Stimulated activated naive CD4-positive, alpha-beta T cell (primary cell): ENCODE measurements around the gene PHACTR2.
"Not testable (repeated sequence)": the region's sequence is repeated elsewhere in the genome, so short reads cannot be mapped to it uniquely, and the experiment has no call there.

ENCODE experiments used
- DNase-seq, 6 experiments: peaks; one replicate each; lab custom pipeline; 2025; lab: John Stamatoyannopoulos, UW

The PHACTR2 gene

DNA sequence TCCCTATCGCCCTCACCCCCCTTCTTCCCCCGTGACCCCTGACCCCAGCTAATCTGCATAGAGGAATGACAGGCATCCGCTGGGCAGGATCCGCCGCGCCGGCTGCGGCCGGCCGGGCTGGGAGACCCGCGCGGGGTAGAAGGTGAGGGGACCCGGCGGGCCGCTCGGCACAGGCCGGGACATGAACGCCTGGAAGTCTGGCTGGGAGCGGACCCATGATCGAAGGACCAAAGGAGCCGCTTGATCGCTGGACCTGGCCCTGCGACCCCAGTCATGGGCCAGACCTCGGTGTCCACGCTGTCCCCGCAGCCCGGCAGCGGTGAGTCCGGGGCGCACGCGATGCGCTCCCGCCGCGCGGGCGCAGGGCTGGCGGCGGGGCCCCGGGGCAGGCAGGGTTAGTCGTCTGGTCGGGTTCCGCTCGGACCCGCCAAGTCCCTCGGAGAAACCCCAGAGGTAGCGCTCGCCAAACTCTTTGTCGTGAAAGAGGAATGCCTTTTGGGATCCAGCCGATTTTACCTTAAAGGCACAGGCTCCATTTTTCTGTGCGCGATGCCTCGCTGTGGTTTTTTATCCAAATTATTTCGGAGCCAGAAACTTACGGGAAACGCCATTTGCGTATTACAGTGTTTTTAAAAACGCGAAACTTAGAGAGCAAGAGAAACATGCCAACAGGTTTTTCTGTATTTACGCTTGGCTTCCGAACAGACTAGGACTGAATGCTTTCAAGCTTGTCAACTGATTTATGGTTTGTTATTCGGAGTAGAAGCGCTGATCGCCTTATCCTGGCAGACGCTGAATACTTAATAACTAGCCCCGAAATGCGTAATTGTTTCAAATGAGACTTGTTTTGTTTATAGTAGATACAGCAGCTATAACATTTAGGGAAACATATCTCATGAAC is at the start of gene PHACTR2:
TSS of gene PHACTR2 (plus strand) at position 75 of the 901 bp plus-strand sequence. CDS start at position 274, 199 bp downstream.
- peak; percentile 34 to 61 (median 38) for DNase-seq

DNA sequence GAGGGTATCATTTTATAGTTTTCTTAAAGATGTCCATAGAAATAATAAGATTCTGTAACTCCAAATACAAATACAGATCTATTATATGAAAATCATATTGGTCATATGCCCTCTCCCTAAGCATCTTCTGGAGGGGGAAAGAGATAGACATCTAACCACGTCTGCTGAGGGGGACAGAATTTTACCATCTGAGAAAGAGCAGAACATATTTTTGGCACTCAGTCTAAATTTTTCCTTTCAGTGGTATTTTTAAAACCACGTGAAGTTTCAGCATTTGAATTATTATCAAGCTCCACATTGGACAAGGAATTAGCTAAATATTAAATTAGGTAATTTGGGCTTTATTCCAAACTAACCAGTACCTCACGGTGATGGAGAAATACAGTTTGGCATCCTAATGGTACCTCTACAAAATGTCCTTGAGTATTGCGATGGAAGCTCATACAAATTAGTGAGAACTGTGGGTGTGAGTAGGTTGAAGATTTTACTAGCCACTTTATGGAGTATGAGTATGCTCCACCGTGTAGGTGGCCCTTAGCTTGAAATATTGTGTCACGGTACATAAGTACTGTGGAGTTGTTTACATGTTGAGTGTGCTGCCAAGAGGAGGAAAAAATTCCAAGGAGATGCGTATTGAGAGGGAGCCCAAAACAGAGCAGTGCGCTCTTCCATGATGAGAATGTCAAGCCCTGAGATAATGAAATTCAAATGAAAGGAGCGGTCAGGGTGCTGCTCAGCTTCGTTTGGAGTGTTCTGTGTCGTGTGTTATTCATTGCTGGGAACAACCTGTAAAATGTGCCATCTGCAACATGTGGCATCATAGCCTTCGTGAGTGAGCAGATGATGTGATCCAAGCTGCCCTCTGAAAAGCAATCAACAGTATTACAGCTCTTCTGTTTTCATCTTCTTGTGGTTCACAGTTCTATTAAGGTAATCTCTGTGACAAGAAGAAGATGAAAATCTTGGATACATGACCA is 48.4 kb upstream of the PHACTR2 start:
- DNase-seq, result no peak

DNA sequence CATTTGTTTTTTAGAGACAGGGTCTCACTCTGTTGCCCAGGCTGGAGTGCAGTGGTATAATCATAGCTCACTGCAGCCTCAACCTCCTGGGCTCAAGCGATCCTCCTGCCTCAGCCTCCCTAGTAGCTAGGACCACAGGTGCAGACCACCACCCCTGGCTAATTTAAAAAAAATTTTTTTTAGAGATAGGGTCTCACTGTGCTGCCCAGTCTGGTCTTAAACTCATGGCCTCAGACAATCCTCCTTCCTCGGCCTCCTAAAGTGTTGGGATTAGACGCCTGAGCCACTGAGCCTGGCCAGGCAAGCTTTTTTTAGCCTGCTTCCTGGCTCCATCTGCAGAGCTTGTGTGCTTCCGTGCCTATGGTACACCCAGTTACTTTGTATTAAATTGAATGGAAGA is 46.6 kb upstream of the PHACTR2 start:
- DNase-seq, result not testable (repeated sequence)

DNA sequence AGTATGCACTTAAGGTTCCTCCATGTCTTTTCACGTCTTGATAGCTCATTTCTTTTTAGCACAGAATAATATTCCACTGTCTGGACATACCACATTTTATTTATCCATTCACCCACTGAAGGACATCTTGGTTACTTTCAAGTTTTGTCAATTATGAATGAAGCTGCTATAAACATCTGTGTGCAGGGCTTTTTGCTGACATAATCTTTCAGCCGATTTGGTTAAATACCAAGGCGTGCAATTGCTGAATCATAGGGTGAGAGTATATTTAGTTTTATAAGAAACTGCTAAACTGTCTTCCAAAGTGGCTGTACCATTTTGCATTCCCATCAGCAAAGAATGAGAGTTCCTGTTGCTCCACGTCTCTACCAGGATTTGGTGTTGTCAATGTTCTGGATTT is 44.9 kb upstream of the PHACTR2 start:
- DNase-seq, result no peak

DNA sequence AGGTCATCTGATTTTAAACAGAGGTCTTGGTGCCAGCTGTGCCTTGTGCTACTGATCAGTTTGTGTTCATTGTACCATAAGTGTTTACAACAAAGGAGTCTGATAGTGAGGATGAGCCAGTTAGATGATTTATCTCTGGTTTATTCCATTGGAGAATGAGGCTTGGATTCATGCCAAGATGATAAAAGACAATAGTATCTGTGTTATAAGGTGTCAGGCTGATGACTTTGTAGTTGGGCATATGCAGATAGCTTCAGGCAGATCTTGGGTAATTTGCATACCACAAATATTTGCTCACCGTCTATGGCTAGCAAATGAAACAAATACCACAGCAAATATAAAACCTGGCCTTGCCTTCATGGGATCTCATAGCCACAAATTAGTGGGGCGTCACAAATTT is 43.3 kb upstream of the PHACTR2 start:
- DNase-seq, result no peak

- no peak for DNase-seq
Observed at GRCh38 chr6:143637691-143638090, 40.1 kb upstream of the PHACTR2 start.

DNA sequence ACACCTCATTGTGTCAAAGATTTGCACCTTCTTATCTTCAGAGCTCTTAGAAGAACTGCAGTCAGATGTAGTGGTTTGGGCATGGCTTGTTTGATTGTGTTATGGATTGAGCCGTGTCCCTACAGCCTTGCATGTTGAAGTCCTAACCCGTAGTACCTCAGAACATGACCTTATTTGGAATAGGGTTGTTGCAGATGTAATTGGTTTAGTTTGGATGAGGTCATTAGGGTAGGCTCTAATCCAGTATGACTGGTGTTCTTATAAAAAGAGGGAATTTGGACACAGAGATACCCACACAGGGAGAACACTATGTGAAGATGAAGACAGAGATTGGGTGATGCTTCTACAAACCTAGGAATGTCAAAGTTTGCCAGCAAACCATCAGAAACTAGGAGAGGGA is 35.4 kb upstream of the PHACTR2 start:
- no peak for DNase-seq

- DNase-seq, result no peak
Observed at GRCh38 chr6:143647191-143647590, 30.6 kb upstream of the PHACTR2 start.

DNA sequence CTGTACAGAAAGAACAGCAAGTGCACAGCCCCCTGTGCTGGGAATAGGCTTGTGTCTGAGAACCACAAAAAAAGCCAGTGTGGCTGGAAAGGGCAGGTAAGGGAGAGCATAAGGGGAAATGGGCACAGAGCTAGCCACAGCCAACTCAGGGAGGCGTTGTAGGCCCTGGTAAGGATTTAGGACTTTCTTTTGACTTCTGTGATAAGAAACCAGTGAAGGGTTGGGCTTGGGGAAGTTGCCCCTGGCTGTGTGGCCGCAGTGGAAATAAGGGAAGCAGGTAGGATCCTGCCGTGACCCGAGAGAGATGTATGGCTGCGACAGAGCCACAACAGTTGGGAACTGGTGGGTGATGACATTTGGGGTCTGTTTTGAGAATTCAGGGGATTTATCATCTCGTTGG is 30.0 kb upstream of the PHACTR2 start:
- no peak for DNase-seq

DNA sequence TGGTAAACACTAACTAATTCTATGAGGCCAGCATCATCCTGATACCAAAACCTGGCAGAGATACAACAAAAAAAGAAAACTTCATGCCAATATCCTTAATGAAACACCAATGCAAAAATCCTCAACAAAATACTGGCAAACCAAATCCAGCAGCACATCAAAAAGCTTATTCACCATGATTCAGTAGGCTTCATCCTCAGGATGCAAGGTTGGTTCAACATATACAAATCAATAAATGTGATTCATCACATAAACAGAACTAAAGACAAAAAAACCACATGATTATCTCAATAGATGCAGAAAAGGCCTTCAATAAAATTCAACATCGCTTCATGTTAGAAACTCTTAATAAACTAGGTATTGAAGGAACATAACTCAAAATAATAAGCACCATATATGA is 28.4 kb upstream of the PHACTR2 start:
- not testable (repeated sequence) for DNase-seq

DNA sequence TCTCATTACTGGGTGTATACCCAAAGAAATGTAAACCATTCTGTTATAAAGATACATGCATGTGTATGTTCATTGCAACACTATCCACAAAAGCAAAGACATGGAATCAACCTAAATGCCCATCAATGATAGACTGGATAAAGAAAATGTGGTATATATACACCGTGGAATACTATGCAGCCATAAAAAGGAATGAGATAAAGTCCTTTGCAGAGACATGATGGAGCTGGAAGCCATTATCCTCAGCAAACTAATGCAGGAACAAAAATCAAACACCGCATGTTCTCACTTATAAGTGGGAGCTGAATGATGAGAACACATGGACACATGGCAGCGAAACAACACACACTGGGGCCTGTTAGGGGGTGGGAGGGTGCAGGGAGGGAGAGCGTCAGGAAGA is 26.4 kb upstream of the PHACTR2 start:
- not testable (repeated sequence) for DNase-seq

DNA sequence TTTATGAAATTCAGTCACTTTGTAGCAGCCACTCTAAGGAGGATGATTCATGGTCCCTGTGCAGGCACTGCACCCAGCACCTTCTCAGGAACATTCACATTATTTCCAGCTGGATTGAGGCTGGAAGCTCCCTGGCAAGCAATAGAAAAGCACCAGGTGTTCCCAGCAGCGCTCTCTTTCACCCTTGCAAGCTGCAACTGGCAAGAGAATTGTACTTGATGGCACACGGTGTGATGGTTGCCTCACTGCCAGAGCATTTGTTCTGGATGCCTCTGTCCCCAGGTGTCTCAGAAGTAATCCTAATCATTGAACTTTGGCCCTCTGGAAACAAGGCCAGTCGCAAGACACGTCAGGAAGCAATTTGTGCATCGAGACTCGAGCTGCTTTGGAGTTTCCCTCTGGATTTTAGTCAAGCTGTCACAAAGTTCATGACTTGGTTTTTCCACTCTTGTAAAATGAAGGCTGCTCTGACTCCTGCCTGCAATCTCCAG is 24.9 kb upstream of the PHACTR2 start:
- no peak for DNase-seq

- DNase-seq, result no peak
Observed at GRCh38 chr6:143655541-143655940, 22.2 kb upstream of the PHACTR2 start.

GRCh38 chr6:143656026-143656425 is 21.7 kb upstream of the PHACTR2 start:
- DNase-seq, result no peak

- DNase-seq, result no peak
Observed at GRCh38 chr6:143657809-143658208, 20.0 kb upstream of the PHACTR2 start.

DNA sequence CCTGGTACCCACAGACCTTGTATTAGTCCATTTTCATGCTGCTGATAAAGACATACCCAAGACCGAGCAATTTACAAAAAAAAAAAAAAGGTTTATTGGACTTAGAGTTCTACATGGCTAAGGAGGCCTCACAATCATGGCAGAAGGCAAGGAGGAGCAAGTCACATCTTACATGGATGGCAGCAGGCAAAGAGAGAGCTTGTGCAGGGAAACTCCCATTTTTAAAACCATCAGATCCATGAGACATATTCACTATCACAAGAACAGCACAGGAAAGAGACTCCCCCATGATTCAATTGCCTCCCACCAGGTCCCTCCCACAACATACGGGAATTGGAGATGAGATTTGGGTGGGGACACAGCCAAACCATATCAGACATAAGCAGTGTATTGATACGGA is 17.6 kb upstream of the PHACTR2 start:
- not testable (repeated sequence) for DNase-seq

- DNase-seq, result no peak
Observed at GRCh38 chr6:143664171-143664570, 13.6 kb upstream of the PHACTR2 start.

DNA sequence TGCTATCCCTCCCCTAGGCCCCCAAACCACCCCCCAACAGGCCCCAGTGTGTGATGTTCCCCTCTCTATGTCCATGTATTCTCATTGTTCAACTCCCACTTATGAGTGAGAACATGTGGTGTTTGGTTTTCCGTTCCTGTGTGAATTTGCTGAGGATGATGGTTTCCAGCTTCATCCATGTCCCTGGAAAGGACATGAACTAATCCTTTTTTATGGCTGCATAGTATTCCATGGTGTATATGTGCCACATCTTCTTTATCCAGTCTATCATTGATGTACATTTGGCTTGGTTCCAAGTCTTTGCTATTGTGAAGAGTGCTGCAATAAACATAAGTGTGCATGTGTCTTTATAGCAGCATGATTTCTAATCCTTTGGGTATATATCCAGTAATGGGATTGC is 11.8 kb upstream of the PHACTR2 start:
- not testable (repeated sequence) for DNase-seq

DNA sequence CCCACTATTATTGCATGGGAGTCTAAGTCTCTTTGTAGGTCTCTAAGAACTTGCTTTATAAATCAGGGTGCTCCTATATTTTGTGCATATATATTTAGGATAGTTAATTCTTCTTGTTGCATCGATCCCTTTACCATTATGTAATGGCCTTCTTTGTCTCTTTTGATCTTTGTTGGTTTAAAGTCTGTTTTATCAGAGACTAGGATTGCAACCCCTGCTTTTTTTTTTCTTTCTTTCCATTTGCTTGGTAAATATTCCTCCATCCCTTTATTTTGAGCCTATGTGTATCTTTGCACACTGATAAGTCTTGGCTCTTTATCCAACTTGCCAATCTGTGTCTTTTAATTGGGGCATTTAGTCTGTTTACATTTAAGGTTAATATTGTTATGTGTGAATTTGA is 8.3 kb upstream of the PHACTR2 start:
- not testable (repeated sequence) for DNase-seq

DNA sequence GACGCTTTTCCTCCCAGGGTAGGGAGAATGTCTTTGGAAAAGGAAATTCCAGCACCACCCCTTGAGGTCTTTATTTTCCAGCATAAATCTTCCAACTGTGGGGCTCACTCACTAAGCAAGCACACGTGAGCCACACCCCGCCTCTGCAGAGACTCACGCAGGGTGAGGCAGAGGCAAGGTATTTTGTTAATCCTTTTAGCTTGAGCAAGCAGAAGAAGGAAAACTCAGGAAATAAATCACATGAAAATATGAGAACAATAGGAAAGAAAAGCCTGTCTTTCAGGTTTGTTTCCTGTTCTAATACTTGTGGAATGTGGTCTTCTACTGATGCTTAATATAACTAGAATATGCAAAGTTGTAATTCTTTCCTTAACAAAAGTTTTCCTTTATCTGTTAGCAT is 4.1 kb upstream of the PHACTR2 start:
- no peak for DNase-seq

- DNase-seq, result no peak
Observed at GRCh38 chr6:143674483-143675381, 3.0 kb upstream of the PHACTR2 start.
